Mammary epithelial cell (primary cell): Measurements from ENCODE around the gene TRIB2.

ENCODE experiments used
- EZH2 ChIP-seq: IDR thresholded peaks from 2 replicates; pipeline ENCODE4 v1.6.1; 2012; ENCODE audit warnings: low read length, inconsistent platforms, borderline replicate concordance
- TF ChIP-seq, protein P1 (sequence below), 2 donors: IDR thresholded peaks in 1 of 2; conservative IDR thresholded peaks in 1 of 2; 2 replicates each; pipeline ENCODE4 v1.5.1; 2011 to 2012; ENCODE audit warnings: inconsistent platforms in 2 of 2, low read length in 2 of 2, mild to moderate bottlenecking in 2 of 2, control low read depth in 1 of 2, low read depth in 1 of 2; ENCODE audit not compliant: insufficient read depth in 1 of 2; ENCODE audit errors: extremely low read depth in 1 of 2

DNA sequence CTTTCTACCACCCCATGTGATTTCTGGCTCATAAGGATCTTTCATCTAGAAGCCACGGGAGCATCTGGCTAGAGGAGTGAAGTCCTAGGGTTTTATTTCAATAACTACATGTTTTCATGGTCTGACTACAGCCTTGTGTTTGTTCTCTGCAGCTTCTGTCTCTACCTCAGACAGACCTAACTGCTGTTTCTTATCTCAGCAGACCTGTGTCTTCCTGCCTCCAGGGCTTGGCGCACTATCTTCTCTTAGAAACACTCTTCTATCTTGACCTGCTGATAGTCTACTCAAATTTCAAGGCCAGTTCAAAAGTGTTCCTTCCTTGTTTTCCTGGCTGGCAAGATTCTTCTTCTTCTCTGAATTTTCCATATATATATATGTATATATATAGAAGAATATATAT, 11.0 kb upstream of the TRIB2 start:
- TF ChIP-seq, protein P1, sequence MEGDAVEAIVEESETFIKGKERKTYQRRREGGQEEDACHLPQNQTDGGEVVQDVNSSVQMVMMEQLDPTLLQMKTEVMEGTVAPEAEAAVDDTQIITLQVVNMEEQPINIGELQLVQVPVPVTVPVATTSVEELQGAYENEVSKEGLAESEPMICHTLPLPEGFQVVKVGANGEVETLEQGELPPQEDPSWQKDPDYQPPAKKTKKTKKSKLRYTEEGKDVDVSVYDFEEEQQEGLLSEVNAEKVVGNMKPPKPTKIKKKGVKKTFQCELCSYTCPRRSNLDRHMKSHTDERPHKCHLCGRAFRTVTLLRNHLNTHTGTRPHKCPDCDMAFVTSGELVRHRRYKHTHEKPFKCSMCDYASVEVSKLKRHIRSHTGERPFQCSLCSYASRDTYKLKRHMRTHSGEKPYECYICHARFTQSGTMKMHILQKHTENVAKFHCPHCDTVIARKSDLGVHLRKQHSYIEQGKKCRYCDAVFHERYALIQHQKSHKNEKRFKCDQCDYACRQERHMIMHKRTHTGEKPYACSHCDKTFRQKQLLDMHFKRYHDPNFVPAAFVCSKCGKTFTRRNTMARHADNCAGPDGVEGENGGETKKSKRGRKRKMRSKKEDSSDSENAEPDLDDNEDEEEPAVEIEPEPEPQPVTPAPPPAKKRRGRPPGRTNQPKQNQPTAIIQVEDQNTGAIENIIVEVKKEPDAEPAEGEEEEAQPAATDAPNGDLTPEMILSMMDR (conservative IDR thresholded peaks at IDR 0.05 in 1 of 2, IDR thresholded peaks at IDR 0.05 in 1 of 2; ENCODE audit: extremely low read depth in 1 of 2, insufficient read depth in 1 of 2, low read depth in 1 of 2, low read length in 2 of 2) = no peak
- TF ChIP-seq EZH2 = no peak
